ENCODE results near the gene SYTL3. TPM values are rescaled to one million over a fixed set of nuclear protein-coding genes. Genes with fewer than 3 reads are reported as not detected.

The SYTL3 gene
- total and polyA plus RNA-seq, 10 of the 15 experiments (the other 5 are each of a cell fraction or from before 2014, with no cell fraction given), result 3.3 to 12.1 (median 6.9) TPM

GRCh38 chr6:158706369-158706982 lies 56.6 kb downstream of the SYTL3 start (continued):
- TF ChIP-seq CUX1 (IDR thresholded peaks at IDR 0.05; ENCODE audit: insufficient replicate concordance, low read depth, low read length) (no peak), ZBED1 (IDR thresholded peaks at IDR 0.05; ENCODE audit: borderline replicate concordance) (no peak), E2F8 (IDR thresholded peaks at IDR 0.05; ENCODE audit: low read depth, partially characterized antibody) (no peak)

All from GM12878 (cell line).